ENCODE results near the gene JAM3.

Gene JAM3

GRCh38 chr11:134026655-134027343 is 42.1 kb upstream of the JAM3 start:
- no peak overlapping the region for H3K4me3 ChIP-seq (replicated peaks; ENCODE audit: insufficient read depth, low read length)
- TF ChIP-seq SPI1 (IDR thresholded peaks at IDR 0.05; ENCODE audit: borderline replicate concordance, low read depth) (no peak), POLR2AphosphoS5 (IDR thresholded peaks at IDR 0.05; ENCODE audit: low read depth) (no peak), CTCF (IDR thresholded peaks at IDR 0.05; ENCODE audit: insufficient read depth, low read length) (no peak), GABPA (IDR thresholded peaks at IDR 0.05; ENCODE audit: low read depth) (no peak)
- no peaks in the 10 kb centered on the region for H3K27me3 ChIP-seq (ENCODE audit: insufficient read depth, poor library complexity, severe bottlenecking)
- DNase-seq (ENCODE audit: low read depth in 1 of 2, low spot score in 1 of 2): no peak
- no peak overlapping the region for H3K27ac ChIP-seq (replicated peaks)

- no peak for DNase-seq (ENCODE audit: low read depth in 1 of 2, low spot score in 1 of 2)
- TF ChIP-seq CTCF (IDR thresholded peaks at IDR 0.05; ENCODE audit: insufficient read depth, low read length) (no peak), SPI1 (IDR thresholded peaks at IDR 0.05; ENCODE audit: borderline replicate concordance, low read depth) (no peak)
- Histone ChIP-seq H3K27me3 (ENCODE audit: insufficient read depth, poor library complexity, severe bottlenecking) (no peaks in the 10 kb centered on the region), H3K4me3 (replicated peaks; ENCODE audit: insufficient read depth, low read length) (no peak overlapping the region), H3K27ac (replicated peaks) (no peak overlapping the region)
These were observed 41.2 kb upstream of the JAM3 start for GRCh38 chr11:134027671-134028070.

GRCh38 chr11:134028368-134028920 is 40.4 kb upstream of the JAM3 start:
- H3K27ac ChIP-seq (replicated peaks): no peak overlapping the region
- no peak overlapping the region for H3K4me3 ChIP-seq (replicated peaks; ENCODE audit: insufficient read depth, low read length)
- TF ChIP-seq SPI1 (IDR thresholded peaks at IDR 0.05; ENCODE audit: borderline replicate concordance, low read depth) (no peak), POLR2AphosphoS5 (IDR thresholded peaks at IDR 0.05; ENCODE audit: low read depth) (no peak), CTCF (IDR thresholded peaks at IDR 0.05; ENCODE audit: insufficient read depth, low read length) (no peak), REST (IDR thresholded peaks at IDR 0.05; ENCODE audit: insufficient replicate concordance, low read depth) (no peak), GABPA (IDR thresholded peaks at IDR 0.05; ENCODE audit: low read depth) (no peak)
- peaks cover 4% of the 10 kb centered on the region for H3K27me3 ChIP-seq (ENCODE audit: insufficient read depth, poor library complexity, severe bottlenecking)
- DNase-seq (ENCODE audit: low read depth in 1 of 2, low spot score in 1 of 2): no peak

GRCh38 chr11:134030853-134031252 is 38.0 kb upstream of the JAM3 start:
- TF ChIP-seq CTCF (IDR thresholded peaks at IDR 0.05; ENCODE audit: insufficient read depth, low read length): no peak
- TF ChIP-seq POLR2AphosphoS5 (IDR thresholded peaks at IDR 0.05; ENCODE audit: low read depth): no peak
- TF ChIP-seq GABPA (IDR thresholded peaks at IDR 0.05; ENCODE audit: low read depth): no peak
- TF ChIP-seq SPI1 (IDR thresholded peaks at IDR 0.05; ENCODE audit: borderline replicate concordance, low read depth): no peak
- no peak for TF ChIP-seq REST (IDR thresholded peaks at IDR 0.05; ENCODE audit: insufficient replicate concordance, low read depth)
- H3K4me3 ChIP-seq (replicated peaks; ENCODE audit: insufficient read depth, low read length): no peak overlapping the region
- peaks cover 14% of the 10 kb centered on the region for H3K27me3 ChIP-seq (ENCODE audit: insufficient read depth, poor library complexity, severe bottlenecking)
- H3K27ac ChIP-seq (replicated peaks): no peak overlapping the region
- DNase-seq (ENCODE audit: low read depth in 1 of 2, low spot score in 1 of 2): no peak
